AG09319 (cell line): Measurements from ENCODE around the gene HACD1.

Experiments used
- DNase-seq: peaks from one replicate; pipeline ENCODE4 v3.0.0-alpha.2; 2010; ENCODE audit warnings: low read depth; ENCODE audit errors: extremely low read depth
- CTCF ChIP-seq: IDR thresholded peaks from 2 replicates; pipeline ENCODE4 v1.5.1; 2011; ENCODE audit warnings: low read depth, mild to moderate bottlenecking, inconsistent platforms, low read length, moderate library complexity

HACD1 gene

GRCh38 chr10:17576768-17577167 lies 40.4 kb downstream of the HACD1 start:
- TF ChIP-seq CTCF, result no peak
- no peak for DNase-seq

GRCh38 chr10:17564911-17565310 lies 52.3 kb downstream of the HACD1 start:
- no peak for TF ChIP-seq CTCF
- no peak for DNase-seq

GRCh38 chr10:17563452-17563851 lies 53.7 kb downstream of the HACD1 start:
- TF ChIP-seq CTCF, result no peak
- no peak for DNase-seq

GRCh38 chr10:17562614-17563013 lies 54.6 kb downstream of the HACD1 start:
- peak; percentile 27 for DNase-seq
- no peak for TF ChIP-seq CTCF

- TF ChIP-seq CTCF, result no peak
These were observed 56.1 kb downstream of the HACD1 start for GRCh38 chr10:17561111-17561510.

GRCh38 chr10:17557459-17557858 lies 59.7 kb downstream of the HACD1 start:
- no peak for DNase-seq
- no peak for TF ChIP-seq CTCF

More at GRCh38 chr10:17561111-17561510, 56.1 kb downstream of the HACD1 start:
- DNase-seq, result no peak

- no peak for TF ChIP-seq CTCF
- DNase-seq, result no peak
These were observed 68.4 kb downstream of the HACD1 start for GRCh38 chr10:17548770-17549169.
